Thoracic aorta (tissue), 2 donors: ENCODE measurements around the gene RIPK3. TPM values are rescaled to one million over a fixed set of nuclear protein-coding genes. Genes with fewer than 3 reads are reported as not detected.
"Not testable (repeated sequence)": the region's sequence is repeated elsewhere in the genome, so short reads cannot be mapped to it uniquely, and the experiment has no call there.

Experiments
- ATAC-seq: fragments of 150-250 bp; one replicate; pipeline ENCODE4 v1.8.0; 2017; ENCODE audit warnings: low read depth; ENCODE audit not compliant: insufficient number of reproducible peaks, low FRiP score
- DNase-seq: peaks from one replicate; pipeline ENCODE4 v3.0.0-alpha.2; 2020; ENCODE audit warnings: low spot score
- H3K27ac ChIP-seq, 2 donors: fragments of 200-600 bp; sonication (generic); 1 replicate in 1 of 2; 2 replicates in 1 of 2; pipeline ENCODE4 v1.5.1; 2016; ENCODE audit warnings: mild to moderate bottlenecking in 2 of 2, moderate library complexity in 2 of 2
- H3K27me3 ChIP-seq: fragments of 200-600 bp; sonication (generic); replicated peaks from 2 replicates; pipeline ENCODE4 v1.6.0; 2016; ENCODE audit warnings: mild to moderate bottlenecking; ENCODE audit not compliant: insufficient read depth
- H3K36me3 ChIP-seq: fragments of 200-600 bp; sonication (generic); one replicate; pipeline ENCODE4 v1.5.1; 2016
- H3K4me1 ChIP-seq, 2 donors: fragments of 200-600 bp; sonication (generic); 1 replicate in 1 of 2; 2 replicates in 1 of 2; pipeline versions ENCODE4 v1.5.1 to v1.6.0; 2016; ENCODE audit warnings: low read depth in 2 of 2, mild to moderate bottlenecking in 1 of 2; ENCODE audit not compliant: control insufficient read depth in 1 of 2
- H3K4me3 ChIP-seq: fragments of 200-600 bp; sonication (generic); 2 replicates; pipeline ENCODE4 v1.5.1; 2016; ENCODE audit warnings: mild to moderate bottlenecking
- H3K9me3 ChIP-seq: fragments of 200-600 bp; sonication (generic); 2 replicates; pipeline ENCODE4 v1.5.1; 2016
- CTCF ChIP-seq: fragments of 200-600 bp; sonication (generic); IDR thresholded peaks from one replicate; pipeline ENCODE4 v1.5.1; 2019; ENCODE audit warnings: antibody characterized with exemption
- total RNA-seq, 2 donors: library from RNA; depleted of rRNA; stranded (reverse); fragments of >200 nt; gene quantifications; one replicate each; pipeline versions ENCODE4 v1.1.0 to v1.2.3, GENCODE V29; 2016

Gene RIPK3
- total RNA-seq, 2 donors from 2014 or later = 6.8 to 17.9 TPM

DNA sequence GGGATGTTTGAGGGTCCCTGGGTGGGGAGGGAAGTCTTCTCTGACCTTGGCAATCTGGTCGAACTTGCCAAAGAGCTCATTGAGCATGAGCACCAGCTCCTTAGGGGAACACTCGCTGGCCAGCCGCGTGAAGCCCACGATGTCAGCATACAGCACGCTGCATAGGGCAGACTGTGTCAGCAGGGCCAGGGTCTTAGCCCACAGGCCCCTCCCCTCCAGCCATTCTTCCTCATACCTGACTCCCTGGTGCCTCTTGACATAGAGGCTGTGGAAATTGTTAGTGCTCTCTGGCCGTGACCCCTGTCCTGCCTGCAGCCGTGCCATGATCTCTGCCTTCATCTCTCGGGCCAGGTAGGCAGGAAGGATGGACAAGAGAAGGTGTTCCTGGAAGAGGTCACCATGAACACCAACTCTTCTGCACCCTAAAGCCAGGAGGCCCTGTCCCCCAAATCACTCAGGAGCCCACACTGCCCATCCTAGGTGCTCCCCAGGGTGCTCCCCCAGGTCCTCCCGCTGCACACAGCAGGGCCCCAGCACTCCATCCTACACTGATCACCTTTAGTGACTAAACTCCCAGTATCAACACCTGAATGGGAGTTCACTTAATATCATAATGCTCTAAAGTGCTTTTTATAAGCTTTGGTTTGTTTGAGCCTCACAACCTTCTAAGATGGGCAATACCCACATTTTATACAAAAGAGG is 8.7 kb downstream of the RIPK3 start:
- DNase-seq = no peak
- no peak for TF ChIP-seq CTCF
- peaks cover 3% of the 10 kb centered on the region for H3K27me3 ChIP-seq
- H3K4me1 ChIP-seq = peaks cover 22 to 36% of the 10 kb centered on the region in 2 donors
- no peaks in the 10 kb centered on the region for H3K9me3 ChIP-seq
- H3K4me3 ChIP-seq = no peak overlapping the region
- H3K27ac ChIP-seq = no peak overlapping the region
- no peak for ATAC-seq
- no peaks in the 10 kb centered on the region for H3K36me3 ChIP-seq

- DNase-seq (no peak), ATAC-seq (no peak)
- no peak for TF ChIP-seq CTCF
Measured at GRCh38 chr14:24329736-24330135, 10.1 kb downstream of the RIPK3 start.

DNA sequence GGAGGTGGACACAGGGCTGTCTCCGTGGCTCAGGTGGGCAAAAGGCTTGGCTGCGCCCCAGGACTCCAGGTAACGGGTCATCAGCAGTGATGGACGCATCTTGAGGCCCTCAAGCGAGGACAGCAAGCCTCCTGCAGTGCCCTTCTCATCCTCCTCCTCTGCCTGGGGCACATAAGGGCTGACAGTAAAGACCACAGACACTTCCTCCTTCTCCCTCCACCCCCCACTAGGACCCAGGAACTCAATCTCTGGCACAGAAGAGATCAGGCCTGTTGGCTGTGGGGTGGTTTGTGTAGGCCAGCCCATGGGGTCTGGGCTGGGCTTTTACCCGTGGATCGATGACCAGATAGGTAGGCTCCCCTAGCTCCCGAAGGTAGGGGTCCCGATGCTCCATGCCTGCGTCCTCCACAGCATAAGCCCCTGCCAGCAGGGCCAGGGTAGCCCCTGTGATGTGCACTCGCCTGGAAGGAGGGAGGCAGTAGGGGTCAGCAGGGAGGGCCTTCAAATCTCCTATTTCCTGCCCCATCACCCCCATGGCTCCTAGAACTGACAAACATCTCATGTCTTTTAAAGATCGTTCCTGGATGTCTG is 10.6 kb downstream of the RIPK3 start:
- H3K36me3 ChIP-seq = no peaks in the 10 kb centered on the region
- peaks cover 2% of the 10 kb centered on the region for H3K27me3 ChIP-seq
- ATAC-seq (no peak), DNase-seq (no peak)
- no peak overlapping the region for H3K27ac ChIP-seq
- no peaks in the 10 kb centered on the region for H3K9me3 ChIP-seq
- no peak for TF ChIP-seq CTCF
- H3K4me3 ChIP-seq = no peak overlapping the region
- peaks cover 16 to 26% of the 10 kb centered on the region in 2 donors for H3K4me1 ChIP-seq

More at GRCh38 chr14:24329736-24330135, 10.1 kb downstream of the RIPK3 start:
- H3K36me3 ChIP-seq = no peaks in the 10 kb centered on the region
- H3K27me3 ChIP-seq = peaks cover 3% of the 10 kb centered on the region
- no peak overlapping the region for H3K4me3 ChIP-seq
- peaks cover 22 to 32% of the 10 kb centered on the region in 2 donors for H3K4me1 ChIP-seq
- no peaks in the 10 kb centered on the region for H3K9me3 ChIP-seq
- H3K27ac ChIP-seq = no peak overlapping the region

DNA sequence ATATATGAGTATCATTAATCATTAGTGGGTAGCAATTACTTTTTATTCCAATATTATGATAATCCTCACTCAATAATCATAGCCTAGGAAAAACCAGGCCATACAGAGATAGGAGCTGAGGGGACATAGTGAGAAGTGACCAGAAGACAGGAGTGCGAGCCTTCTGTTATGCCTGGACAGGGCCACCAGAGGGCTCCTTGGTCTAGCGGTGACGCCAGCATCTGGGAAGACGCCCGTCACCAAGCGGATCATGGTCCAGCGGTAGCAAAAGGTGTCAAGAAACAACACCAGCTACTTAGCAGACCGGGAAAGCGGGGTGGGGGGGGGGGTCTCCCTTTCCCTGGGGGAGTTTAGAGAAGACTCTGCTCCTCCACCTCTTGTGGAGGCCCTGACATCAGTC is 11.9 kb downstream of the RIPK3 start:
- H3K4me3 ChIP-seq, H3K27me3 ChIP-seq, H3K9me3 ChIP-seq, DNase-seq, H3K36me3 ChIP-seq, H3K27ac ChIP-seq, ATAC-seq: not testable (repeated sequence)
- TF ChIP-seq CTCF = peak; percentile 62
- H3K4me1 ChIP-seq = peaks cover 7 to 14% of the 10 kb centered on the region in 2 donors

- Histone ChIP-seq H3K9me3 (no peaks in the 10 kb centered on the region), H3K4me1 (peaks cover 1 to 7% of the 10 kb centered on the region in 2 donors), H3K27ac (no peak overlapping the region), H3K4me3 (no peak overlapping the region), H3K27me3 (no peaks in the 10 kb centered on the region), H3K36me3 (no peaks in the 10 kb centered on the region)
- no peak for TF ChIP-seq CTCF
- DNase-seq (no peak), ATAC-seq (no peak)
Measured at GRCh38 chr14:24327303-24327702, 12.5 kb downstream of the RIPK3 start.
